Loucy (cell line): ENCODE data around the gene MMADHC.
"Not testable (repeated sequence)": the region's sequence is repeated elsewhere in the genome, so short reads cannot be mapped to it uniquely, and the experiment has no call there.

ENCODE experiments used
- H2AFZ ChIP-seq: fragments of 200-600 bp; sonication (generic); 2 replicates; pipeline ENCODE4 v1.6.0; 2016; ENCODE audit warnings: antibody characterized with exemption, mild to moderate bottlenecking, low read length, moderate library complexity
- H3F3A ChIP-seq: fragments of 200-600 bp; 2 replicates; pipeline ENCODE4 v1.6.0; 2016; ENCODE audit warnings: antibody characterized with exemption, low read depth, mild to moderate bottlenecking
- H3K27me3 ChIP-seq: fragments of 200-600 bp; sonication (generic); 2 replicates; pipeline ENCODE4 v1.6.1; 2014; ENCODE audit warnings: low read length, mild to moderate bottlenecking; ENCODE audit not compliant: insufficient read depth, poor library complexity, severe bottlenecking
- H3K36me3 ChIP-seq: fragments of 200-600 bp; sonication (generic); 2 replicates; pipeline ENCODE4 v1.6.1; 2016; ENCODE audit warnings: low read length; ENCODE audit not compliant: insufficient read depth
- H3K4me1 ChIP-seq: fragments of 200-600 bp; sonication (generic); 2 replicates; pipeline ENCODE4 v1.5.1; 2014; ENCODE audit warnings: low read length, mild to moderate bottlenecking; ENCODE audit not compliant: insufficient read depth, poor library complexity, severe bottlenecking
- H3K4me2 ChIP-seq: fragments of 200-600 bp; sonication (generic); 2 replicates; pipeline ENCODE4 v1.6.0; 2014; ENCODE audit warnings: antibody characterized with exemption, low read length, low read depth, mild to moderate bottlenecking; ENCODE audit not compliant: poor library complexity, severe bottlenecking
- H3K4me3 ChIP-seq: fragments of 200-600 bp; sonication (generic); 2 replicates; pipeline ENCODE4 v1.5.1; 2014; ENCODE audit warnings: low read length, mild to moderate bottlenecking, mixed read lengths; ENCODE audit not compliant: poor library complexity, severe bottlenecking
- H3K79me2 ChIP-seq: fragments of 200-600 bp; sonication (generic); 2 replicates; pipeline ENCODE4 v1.6.1; 2014; ENCODE audit warnings: low read length; ENCODE audit not compliant: insufficient read depth
- H3K9ac ChIP-seq: fragments of 200-600 bp; sonication (generic); 2 replicates; pipeline ENCODE4 v1.6.0; 2014; ENCODE audit warnings: mild to moderate bottlenecking, low read depth, low read length, moderate library complexity; ENCODE audit not compliant: poor library complexity, severe bottlenecking
- H3K9me2 ChIP-seq: fragments of 200-600 bp; sonication (generic); replicated peaks from 2 replicates; pipeline ENCODE4 v1.6.1; 2016; ENCODE audit warnings: low read depth, low read length, mixed read lengths
- H3K9me3 ChIP-seq: fragments of 200-600 bp; sonication (generic); 2 replicates; pipeline ENCODE4 v1.6.1; 2014; ENCODE audit warnings: mild to moderate bottlenecking, antibody characterized with exemption, low read length, low read depth; ENCODE audit not compliant: insufficient read depth
- H4K20me1 ChIP-seq: fragments of 200-600 bp; sonication (generic); 2 replicates; pipeline ENCODE4 v1.6.0; 2014; ENCODE audit warnings: antibody characterized with exemption, low read length, mild to moderate bottlenecking; ENCODE audit not compliant: insufficient read depth, poor library complexity, severe bottlenecking
- CTCF ChIP-seq: fragments of 200-600 bp; sonication (generic); conservative IDR thresholded peaks from 2 replicates; pipeline ENCODE4 v1.5.1; 2014; ENCODE audit warnings: mild to moderate bottlenecking, antibody characterized with exemption, low read length
- EZH2phosphoT487 ChIP-seq: fragments of 200-600 bp; IDR thresholded peaks from 2 replicates; pipeline ENCODE4 v1.6.1; 2018; ENCODE audit warnings: antibody characterized with exemption, mild to moderate bottlenecking, moderate library complexity, borderline replicate concordance

Gene MMADHC

GRCh38 chr2:149572102-149572953 lies 15.2 kb downstream of the MMADHC start:
- Histone ChIP-seq H3K9me2 (no peaks in the 10 kb centered on the region), H3K36me3 (peaks cover 86% of the 10 kb centered on the region)

GRCh38 chr2:149568138-149568537 lies 19.4 kb downstream of the MMADHC start:
- H3K36me3 ChIP-seq, result peaks cover 64% of the 10 kb centered on the region

More at GRCh38 chr2:149572102-149572953, 15.2 kb downstream of the MMADHC start:
- no peak for TF ChIP-seq EZH2phosphoT487
- TF ChIP-seq CTCF, result no peak
- no peak overlapping the region for H3K4me3 ChIP-seq
- no peak overlapping the region for H2AFZ ChIP-seq
- H3K9me3 ChIP-seq, result no peaks in the 10 kb centered on the region
- no peak overlapping the region for H3K9ac ChIP-seq
- H3K27me3 ChIP-seq, result no peaks in the 10 kb centered on the region
- peaks cover 8% of the 10 kb centered on the region for H3K4me1 ChIP-seq
- H3F3A ChIP-seq, result no peaks in the 10 kb centered on the region
- H3K79me2 ChIP-seq, result peaks cover 9% of the 10 kb centered on the region; the same call in 1 of the 2 replicates
- H4K20me1 ChIP-seq, result peaks cover 56% of the 10 kb centered on the region
- H3K4me2 ChIP-seq, result no peak overlapping the region

DNA sequence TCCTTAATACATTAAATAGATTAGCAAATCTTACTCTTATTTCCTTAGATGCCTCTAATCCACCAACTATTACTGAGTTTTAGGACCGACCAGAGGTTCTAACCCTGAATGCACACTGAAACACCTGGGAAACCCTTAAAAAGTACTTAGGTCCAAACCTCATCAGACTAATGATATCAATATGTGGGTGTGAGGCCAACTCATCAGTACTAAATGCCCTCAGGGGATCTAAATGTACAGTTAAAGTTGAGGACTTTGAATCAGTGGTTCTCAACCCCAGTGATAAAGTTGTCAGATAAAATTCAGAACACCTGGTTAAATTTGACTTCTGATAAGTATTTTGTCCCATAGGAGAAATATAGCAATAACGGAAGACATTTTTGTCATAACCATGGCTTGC lies 20.9 kb downstream of the MMADHC start:
- Histone ChIP-seq H4K20me1 (peaks cover 10% of the 10 kb centered on the region), H3K9me3 (no peaks in the 10 kb centered on the region), H3K4me1 (no peaks in the 10 kb centered on the region), H3K4me2 (no peak overlapping the region), H3F3A (no peaks in the 10 kb centered on the region), H3K79me2 (no peaks in the 10 kb centered on the region), H3K27me3 (no peaks in the 10 kb centered on the region), H3K9me2 (no peaks in the 10 kb centered on the region), H3K36me3 (peaks cover 52% of the 10 kb centered on the region), H2AFZ (no peak overlapping the region), H3K9ac (no peak overlapping the region), H3K4me3 (no peak overlapping the region)
- TF ChIP-seq CTCF (no peak), EZH2phosphoT487 (no peak)

More at GRCh38 chr2:149568138-149568537, 19.4 kb downstream of the MMADHC start:
- no peak overlapping the region for H2AFZ ChIP-seq
- peaks cover 19% of the 10 kb centered on the region for H4K20me1 ChIP-seq
- no peak overlapping the region for H3K4me2 ChIP-seq
- H3K27me3 ChIP-seq, result no peaks in the 10 kb centered on the region
- no peak overlapping the region for H3K9ac ChIP-seq
- TF ChIP-seq CTCF (no peak), EZH2phosphoT487 (no peak)
- no peaks in the 10 kb centered on the region for H3F3A ChIP-seq
- peaks cover 8% of the 10 kb centered on the region; the same call in 1 of the 2 replicates for H3K79me2 ChIP-seq
- no peaks in the 10 kb centered on the region for H3K4me1 ChIP-seq
- H3K9me3 ChIP-seq, result no peaks in the 10 kb centered on the region
- H3K9me2 ChIP-seq, result no peaks in the 10 kb centered on the region
- no peak overlapping the region for H3K4me3 ChIP-seq

DNA sequence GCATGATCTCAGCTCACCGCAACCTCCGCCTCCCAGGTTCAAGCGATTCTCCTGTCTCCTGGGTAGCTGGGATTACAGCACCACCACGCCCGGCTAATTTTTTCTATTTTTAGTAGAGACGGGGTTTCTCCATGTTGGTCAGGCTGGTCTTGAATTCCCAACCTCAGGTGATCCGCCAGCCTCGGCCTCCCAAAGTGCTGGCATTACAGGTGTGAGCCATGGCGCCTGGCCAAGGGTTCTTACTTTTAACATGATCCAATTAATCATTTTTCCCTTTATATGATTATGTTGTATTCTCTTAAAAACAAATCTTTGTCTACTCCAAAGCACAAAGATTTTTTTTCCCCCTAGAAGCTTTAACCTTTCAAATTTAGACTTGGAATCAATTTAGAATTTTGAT lies 21.9 kb downstream of the MMADHC start:
- H4K20me1 ChIP-seq, H3K79me2 ChIP-seq, H3K9me2 ChIP-seq, H3K27me3 ChIP-seq, H3K9me3 ChIP-seq, H3F3A ChIP-seq, H3K4me3 ChIP-seq, H3K4me2 ChIP-seq, H3K4me1 ChIP-seq, H2AFZ ChIP-seq, H3K9ac ChIP-seq: not testable (repeated sequence)
- peaks cover 43% of the 10 kb centered on the region for H3K36me3 ChIP-seq
